Measurements from ENCODE around the gene TRIM71. TPM values are rescaled to one million over a fixed set of nuclear protein-coding genes. Genes with fewer than 3 reads are reported as not detected.
A peak's percentile ranks its signal among the peaks of the same experiment; 100 is the strongest.

Gene TRIM71
- total RNA-seq, 1 experiment from 2014 or later, result 274 TPM

DNA sequence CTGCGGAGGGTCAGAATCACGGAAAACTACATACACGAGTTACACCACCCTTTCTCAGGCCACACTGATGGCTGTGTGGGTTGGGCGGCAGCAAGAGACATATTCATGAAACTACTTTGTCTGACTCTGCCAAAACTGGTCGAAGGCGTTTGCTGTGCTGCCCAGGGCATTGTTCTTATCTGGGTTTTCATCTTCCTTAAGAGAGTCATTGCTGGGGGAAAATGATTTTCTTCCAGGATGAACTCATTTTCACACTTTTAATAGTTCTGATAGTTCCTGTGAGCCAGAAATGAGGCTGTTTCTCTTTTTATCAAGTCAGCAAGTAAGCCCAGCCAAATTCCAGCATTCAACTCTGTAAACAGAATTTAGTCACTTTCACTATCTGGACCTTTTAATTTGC, 47.6 kb downstream of the TRIM71 start:
- no peak for ATAC-seq
- Mint-ChIP-seq H3K27me3 (ENCODE audit: low read depth) (no peaks in the 10 kb centered on the region), H3K27ac (peak overlapping the region; percentile 98), H3K4me1 (peaks cover 95% of the 10 kb centered on the region), H3K9me3 (no peaks in the 10 kb centered on the region), H3K4me3 (peak overlapping the region; percentile 46; the same call in 1 of the 2 replicates), H3K36me3 (no peaks in the 10 kb centered on the region)
- no peak for DNase-seq (ENCODE audit: low spot score)
- ChIA-PET CTCF (interaction anchor here (1.4 kb wide), 1 partner anchor 51 kb away, joined by 4 read pairs; no protein-coding TSS in a partner anchor), POLR2A (interaction anchor here (0.7 to 1.7 kb wide), 2 partner anchors 12 to 22 kb away, joined by 3 to 7 read pairs; no protein-coding TSS in a partner anchor)
- TF ChIP-seq, protein P1, sequence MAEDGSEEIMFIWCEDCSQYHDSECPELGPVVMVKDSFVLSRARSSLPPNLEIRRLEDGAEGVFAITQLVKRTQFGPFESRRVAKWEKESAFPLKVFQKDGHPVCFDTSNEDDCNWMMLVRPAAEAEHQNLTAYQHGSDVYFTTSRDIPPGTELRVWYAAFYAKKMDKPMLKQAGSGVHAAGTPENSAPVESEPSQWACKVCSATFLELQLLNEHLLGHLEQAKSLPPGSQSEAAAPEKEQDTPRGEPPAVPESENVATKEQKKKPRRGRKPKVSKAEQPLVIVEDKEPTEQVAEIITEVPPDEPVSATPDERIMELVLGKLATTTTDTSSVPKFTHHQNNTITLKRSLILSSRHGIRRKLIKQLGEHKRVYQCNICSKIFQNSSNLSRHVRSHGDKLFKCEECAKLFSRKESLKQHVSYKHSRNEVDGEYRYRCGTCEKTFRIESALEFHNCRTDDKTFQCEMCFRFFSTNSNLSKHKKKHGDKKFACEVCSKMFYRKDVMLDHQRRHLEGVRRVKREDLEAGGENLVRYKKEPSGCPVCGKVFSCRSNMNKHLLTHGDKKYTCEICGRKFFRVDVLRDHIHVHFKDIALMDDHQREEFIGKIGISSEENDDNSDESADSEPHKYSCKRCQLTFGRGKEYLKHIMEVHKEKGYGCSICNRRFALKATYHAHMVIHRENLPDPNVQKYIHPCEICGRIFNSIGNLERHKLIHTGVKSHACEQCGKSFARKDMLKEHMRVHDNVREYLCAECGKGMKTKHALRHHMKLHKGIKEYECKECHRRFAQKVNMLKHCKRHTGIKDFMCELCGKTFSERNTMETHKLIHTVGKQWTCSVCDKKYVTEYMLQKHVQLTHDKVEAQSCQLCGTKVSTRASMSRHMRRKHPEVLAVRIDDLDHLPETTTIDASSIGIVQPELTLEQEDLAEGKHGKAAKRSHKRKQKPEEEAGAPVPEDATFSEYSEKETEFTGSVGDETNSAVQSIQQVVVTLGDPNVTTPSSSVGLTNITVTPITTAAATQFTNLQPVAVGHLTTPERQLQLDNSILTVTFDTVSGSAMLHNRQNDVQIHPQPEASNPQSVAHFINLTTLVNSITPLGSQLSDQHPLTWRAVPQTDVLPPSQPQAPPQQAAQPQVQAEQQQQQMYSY (CRISPR knock-in tag; IDR thresholded peaks at IDR 0.05), result no peak
- TF ChIP-seq TEAD1 (CRISPR knock-in tag; IDR thresholded peaks at IDR 0.05), result no peak
- TF ChIP-seq CBFB (CRISPR knock-in tag; IDR thresholded peaks at IDR 0.05; ENCODE audit: low read depth), result no peak
- TF ChIP-seq SOX15 (CRISPR knock-in tag; IDR thresholded peaks at IDR 0.05), result no peak
- TF ChIP-seq, protein P2, sequence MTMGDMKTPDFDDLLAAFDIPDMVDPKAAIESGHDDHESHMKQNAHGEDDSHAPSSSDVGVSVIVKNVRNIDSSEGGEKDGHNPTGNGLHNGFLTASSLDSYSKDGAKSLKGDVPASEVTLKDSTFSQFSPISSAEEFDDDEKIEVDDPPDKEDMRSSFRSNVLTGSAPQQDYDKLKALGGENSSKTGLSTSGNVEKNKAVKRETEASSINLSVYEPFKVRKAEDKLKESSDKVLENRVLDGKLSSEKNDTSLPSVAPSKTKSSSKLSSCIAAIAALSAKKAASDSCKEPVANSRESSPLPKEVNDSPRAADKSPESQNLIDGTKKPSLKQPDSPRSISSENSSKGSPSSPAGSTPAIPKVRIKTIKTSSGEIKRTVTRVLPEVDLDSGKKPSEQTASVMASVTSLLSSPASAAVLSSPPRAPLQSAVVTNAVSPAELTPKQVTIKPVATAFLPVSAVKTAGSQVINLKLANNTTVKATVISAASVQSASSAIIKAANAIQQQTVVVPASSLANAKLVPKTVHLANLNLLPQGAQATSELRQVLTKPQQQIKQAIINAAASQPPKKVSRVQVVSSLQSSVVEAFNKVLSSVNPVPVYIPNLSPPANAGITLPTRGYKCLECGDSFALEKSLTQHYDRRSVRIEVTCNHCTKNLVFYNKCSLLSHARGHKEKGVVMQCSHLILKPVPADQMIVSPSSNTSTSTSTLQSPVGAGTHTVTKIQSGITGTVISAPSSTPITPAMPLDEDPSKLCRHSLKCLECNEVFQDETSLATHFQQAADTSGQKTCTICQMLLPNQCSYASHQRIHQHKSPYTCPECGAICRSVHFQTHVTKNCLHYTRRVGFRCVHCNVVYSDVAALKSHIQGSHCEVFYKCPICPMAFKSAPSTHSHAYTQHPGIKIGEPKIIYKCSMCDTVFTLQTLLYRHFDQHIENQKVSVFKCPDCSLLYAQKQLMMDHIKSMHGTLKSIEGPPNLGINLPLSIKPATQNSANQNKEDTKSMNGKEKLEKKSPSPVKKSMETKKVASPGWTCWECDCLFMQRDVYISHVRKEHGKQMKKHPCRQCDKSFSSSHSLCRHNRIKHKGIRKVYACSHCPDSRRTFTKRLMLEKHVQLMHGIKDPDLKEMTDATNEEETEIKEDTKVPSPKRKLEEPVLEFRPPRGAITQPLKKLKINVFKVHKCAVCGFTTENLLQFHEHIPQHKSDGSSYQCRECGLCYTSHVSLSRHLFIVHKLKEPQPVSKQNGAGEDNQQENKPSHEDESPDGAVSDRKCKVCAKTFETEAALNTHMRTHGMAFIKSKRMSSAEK (CRISPR knock-in tag; IDR thresholded peaks at IDR 0.05; ENCODE audit: borderline replicate concordance), result no peak
- no peak for TF ChIP-seq CREB1 (CRISPR knock-in tag; IDR thresholded peaks at IDR 0.05)
- TF ChIP-seq, protein P3, sequence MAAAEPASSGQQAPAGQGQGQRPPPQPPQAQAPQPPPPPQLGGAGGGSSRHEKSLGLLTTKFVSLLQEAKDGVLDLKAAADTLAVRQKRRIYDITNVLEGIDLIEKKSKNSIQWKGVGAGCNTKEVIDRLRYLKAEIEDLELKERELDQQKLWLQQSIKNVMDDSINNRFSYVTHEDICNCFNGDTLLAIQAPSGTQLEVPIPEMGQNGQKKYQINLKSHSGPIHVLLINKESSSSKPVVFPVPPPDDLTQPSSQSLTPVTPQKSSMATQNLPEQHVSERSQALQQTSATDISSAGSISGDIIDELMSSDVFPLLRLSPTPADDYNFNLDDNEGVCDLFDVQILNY (CRISPR knock-in tag; IDR thresholded peaks at IDR 0.05), result no peak
- no peak for TF ChIP-seq RORB (CRISPR knock-in tag; IDR thresholded peaks at IDR 0.05)
- TF ChIP-seq PRRX2 (CRISPR knock-in tag; IDR thresholded peaks at IDR 0.05), result no peak
- TF ChIP-seq ATF1 (CRISPR knock-in tag; IDR thresholded peaks at IDR 0.05), result no peak
- no peak for TF ChIP-seq TP53 (CRISPR knock-in tag; IDR thresholded peaks at IDR 0.05)
- TF ChIP-seq MYBL2 (CRISPR knock-in tag; IDR thresholded peaks at IDR 0.05), result no peak
- no peak for TF ChIP-seq NFYB (CRISPR knock-in tag; conservative IDR thresholded peaks at IDR 0.05; ENCODE audit: low read depth)
- TF ChIP-seq OVOL2 (CRISPR knock-in tag; IDR thresholded peaks at IDR 0.05; ENCODE audit: borderline replicate concordance), result no peak
- no peak for TF ChIP-seq TCF7 (CRISPR knock-in tag; IDR thresholded peaks at IDR 0.05; ENCODE audit: low read depth)

DNA sequence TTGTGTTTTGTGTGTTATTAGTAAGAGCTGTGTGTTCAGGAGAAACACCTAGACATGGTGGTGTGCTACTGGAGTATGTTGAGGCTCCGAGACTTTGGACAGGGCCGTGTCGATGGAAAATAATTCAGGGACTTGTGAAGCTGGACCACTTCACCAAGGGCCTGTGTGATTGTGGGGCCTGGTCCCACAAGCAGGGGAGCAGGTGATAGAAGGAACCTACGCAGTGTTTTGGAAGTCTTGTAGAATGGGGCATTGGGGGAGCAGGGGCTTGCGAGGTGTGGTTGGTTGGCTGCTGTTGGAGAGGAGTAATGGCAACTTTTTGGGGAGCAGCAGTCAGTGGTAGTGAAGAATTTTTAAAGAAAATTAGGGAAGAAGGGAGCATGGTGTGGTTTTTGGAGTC, 48.7 kb downstream of the TRIM71 start:
- Mint-ChIP-seq H3K4me1 (peaks cover 98% of the 10 kb centered on the region), H3K27ac (peak overlapping the region; percentile 100), H3K9me3 (no peaks in the 10 kb centered on the region), H3K4me3 (peak overlapping the region; percentile 62), H3K36me3 (no peaks in the 10 kb centered on the region), H3K27me3 (ENCODE audit: low read depth) (no peaks in the 10 kb centered on the region)
- ChIA-PET CTCF (no interaction called here), POLR2A (no interaction called here)
- DNase-seq (ENCODE audit: low spot score) (no peak), ATAC-seq (no peak)
- TF ChIP-seq GABPB1 (CRISPR knock-in tag; IDR thresholded peaks at IDR 0.05) (no peak), GRHL2 (CRISPR knock-in tag; IDR thresholded peaks at IDR 0.05; ENCODE audit: insufficient replicate concordance, severe bottlenecking) (no peak), ZNF281 (CRISPR knock-in tag; IDR thresholded peaks at IDR 0.05) (no peak), CREM (CRISPR knock-in tag; IDR thresholded peaks at IDR 0.05) (no peak), ZBTB21 (CRISPR knock-in tag; IDR thresholded peaks at IDR 0.05; ENCODE audit: borderline replicate concordance) (no peak), NR3C1 (CRISPR knock-in tag; conservative IDR thresholded peaks at IDR 0.05; ENCODE audit: low read depth) (no peak)
- TF ChIP-seq, protein P4, sequence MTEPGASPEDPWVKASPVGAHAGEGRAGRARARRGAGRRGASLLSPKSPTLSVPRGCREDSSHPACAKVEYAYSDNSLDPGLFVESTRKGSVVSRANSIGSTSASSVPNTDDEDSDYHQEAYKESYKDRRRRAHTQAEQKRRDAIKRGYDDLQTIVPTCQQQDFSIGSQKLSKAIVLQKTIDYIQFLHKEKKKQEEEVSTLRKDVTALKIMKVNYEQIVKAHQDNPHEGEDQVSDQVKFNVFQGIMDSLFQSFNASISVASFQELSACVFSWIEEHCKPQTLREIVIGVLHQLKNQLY (CRISPR knock-in tag; IDR thresholded peaks at IDR 0.05), result no peak
- TF ChIP-seq, protein P5, sequence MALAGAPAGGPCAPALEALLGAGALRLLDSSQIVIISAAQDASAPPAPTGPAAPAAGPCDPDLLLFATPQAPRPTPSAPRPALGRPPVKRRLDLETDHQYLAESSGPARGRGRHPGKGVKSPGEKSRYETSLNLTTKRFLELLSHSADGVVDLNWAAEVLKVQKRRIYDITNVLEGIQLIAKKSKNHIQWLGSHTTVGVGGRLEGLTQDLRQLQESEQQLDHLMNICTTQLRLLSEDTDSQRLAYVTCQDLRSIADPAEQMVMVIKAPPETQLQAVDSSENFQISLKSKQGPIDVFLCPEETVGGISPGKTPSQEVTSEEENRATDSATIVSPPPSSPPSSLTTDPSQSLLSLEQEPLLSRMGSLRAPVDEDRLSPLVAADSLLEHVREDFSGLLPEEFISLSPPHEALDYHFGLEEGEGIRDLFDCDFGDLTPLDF (CRISPR knock-in tag; IDR thresholded peaks at IDR 0.05), result no peak
